Fibroblast of lung (primary cell): ENCODE data around the gene HABP2.

ENCODE experiments used
- EZH2 ChIP-seq: IDR thresholded peaks from 2 replicates; pipeline ENCODE4 v1.5.1; 2012; ENCODE audit warnings: low read length, control low read depth, mild to moderate bottlenecking; ENCODE audit errors: missing control alignments
- TF ChIP-seq, protein P1 (sequence below), 2 donors: IDR thresholded peaks in 1 of 2; conservative IDR thresholded peaks in 1 of 2; 1 replicate in 1 of 2; 2 replicates in 1 of 2; pipeline ENCODE4 v1.5.1; 2011 to 2012; ENCODE audit warnings: low read length in 2 of 2, control low read depth in 1 of 2, inconsistent platforms in 1 of 2, low read depth in 1 of 2, mild to moderate bottlenecking in 1 of 2

DNA sequence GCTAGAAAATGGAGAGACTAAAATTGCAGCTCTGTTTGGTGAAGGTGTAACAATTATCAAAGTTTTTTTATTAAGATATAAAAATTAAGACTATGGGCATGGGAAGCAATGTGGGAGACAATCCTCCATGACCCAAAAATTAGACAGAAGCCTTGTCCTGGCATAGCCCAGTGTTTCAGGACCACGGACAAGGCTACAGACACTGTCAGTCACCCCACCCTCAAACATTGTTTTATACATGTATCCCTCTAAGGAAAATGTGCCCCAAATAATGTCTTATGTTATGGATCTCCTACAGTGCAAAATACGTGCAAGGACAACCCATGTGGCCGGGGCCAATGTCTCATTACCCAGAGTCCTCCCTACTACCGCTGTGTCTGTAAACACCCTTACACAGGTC lies 24.0 kb downstream of the HABP2 start:
- TF ChIP-seq, protein P1, sequence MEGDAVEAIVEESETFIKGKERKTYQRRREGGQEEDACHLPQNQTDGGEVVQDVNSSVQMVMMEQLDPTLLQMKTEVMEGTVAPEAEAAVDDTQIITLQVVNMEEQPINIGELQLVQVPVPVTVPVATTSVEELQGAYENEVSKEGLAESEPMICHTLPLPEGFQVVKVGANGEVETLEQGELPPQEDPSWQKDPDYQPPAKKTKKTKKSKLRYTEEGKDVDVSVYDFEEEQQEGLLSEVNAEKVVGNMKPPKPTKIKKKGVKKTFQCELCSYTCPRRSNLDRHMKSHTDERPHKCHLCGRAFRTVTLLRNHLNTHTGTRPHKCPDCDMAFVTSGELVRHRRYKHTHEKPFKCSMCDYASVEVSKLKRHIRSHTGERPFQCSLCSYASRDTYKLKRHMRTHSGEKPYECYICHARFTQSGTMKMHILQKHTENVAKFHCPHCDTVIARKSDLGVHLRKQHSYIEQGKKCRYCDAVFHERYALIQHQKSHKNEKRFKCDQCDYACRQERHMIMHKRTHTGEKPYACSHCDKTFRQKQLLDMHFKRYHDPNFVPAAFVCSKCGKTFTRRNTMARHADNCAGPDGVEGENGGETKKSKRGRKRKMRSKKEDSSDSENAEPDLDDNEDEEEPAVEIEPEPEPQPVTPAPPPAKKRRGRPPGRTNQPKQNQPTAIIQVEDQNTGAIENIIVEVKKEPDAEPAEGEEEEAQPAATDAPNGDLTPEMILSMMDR (conservative IDR thresholded peaks at IDR 0.05 in 1 of 2, IDR thresholded peaks at IDR 0.05 in 1 of 2; ENCODE audit: low read depth in 1 of 2, low read length in 2 of 2), result no peak
- TF ChIP-seq EZH2, result no peak
